ENCODE data around the gene TEAD1. TPM values are rescaled to one million over a fixed set of nuclear protein-coding genes. Genes with fewer than 3 reads are reported as not detected.

The TEAD1 gene
- total RNA-seq, 8 experiments from 2014 or later, result 18.0 to 125 (median 40.2) TPM

DNA sequence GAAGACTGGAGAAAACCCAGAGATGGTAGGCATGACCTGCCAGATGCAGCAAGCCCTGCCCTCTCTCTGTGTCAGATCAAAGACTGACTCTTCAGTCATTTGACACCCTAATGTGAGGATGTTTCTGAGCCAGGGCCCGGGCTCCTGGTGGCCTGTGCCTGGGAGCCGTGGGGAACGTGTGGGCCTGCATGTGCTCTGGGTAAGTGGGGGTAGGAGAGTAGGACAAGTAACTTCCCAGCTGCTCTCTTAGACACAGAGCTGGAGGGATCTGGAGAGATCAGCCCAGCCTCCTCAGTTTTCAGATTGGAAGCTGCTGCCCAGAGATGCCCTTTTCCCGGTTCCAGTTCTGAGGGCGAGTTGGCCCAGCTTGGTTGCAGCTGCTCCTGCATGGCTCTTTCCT is 110.8 kb downstream of the TEAD1 start:
- ATAC-seq (replicated peaks in 6 of 8), result peak in 1 of 8 experiments; percentile 28
- H3K4me1 ChIP-seq (replicated peaks in 1 of 2), result peaks cover 2 to 4% of the 10 kb centered on the region in 2 donors
- H3K27ac ChIP-seq, result no peak overlapping the region
- WGBS, 10 experiments, result 0 to 100% (median 82%) methylated on average over 1 to 3 of the region's 5 CpGs; no CpG with 5 or more reads in 6 of the 10 experiments
- H3K4me3 ChIP-seq, result no peak overlapping the region
- in situ Hi-C loops (cut with MboI; ENCODE audit: low pct_unique_long_range_greater_than_20kb in 2 of 9, low sequenced_read_pairs in 9 of 9, unreplicated experiment in 9 of 9), result no loop called here

- no peak overlapping the region for H3K27ac ChIP-seq
- WGBS, 10 experiments, result 80 to 100% (median 100%) methylated on average over 1 to 4 of the region's 5 CpGs; no CpG with 5 or more reads in 3 of the 10 experiments
- H3K4me1 ChIP-seq (replicated peaks in 1 of 2), result peaks cover 3 to 6% of the 10 kb centered on the region in 2 donors
- in situ Hi-C loops (cut with MboI; ENCODE audit: low pct_unique_long_range_greater_than_20kb in 2 of 9, low sequenced_read_pairs in 9 of 9, unreplicated experiment in 9 of 9), result no loop called here
- ATAC-seq (replicated peaks in 6 of 8), result no peak
- H3K4me3 ChIP-seq, result no peak overlapping the region
Measured at GRCh38 chr11:12785901-12786300, 111.7 kb downstream of the TEAD1 start.

- Histone ChIP-seq H3K27ac (no peak overlapping the region), H3K4me3 (no peak overlapping the region), H3K4me1 (replicated peaks in 1 of 2) (peaks cover 3 to 6% of the 10 kb centered on the region in 2 donors)
- WGBS, 10 experiments, result 94 to 100% (median 100%) methylated on average over 1 to 4 of the region's 4 CpGs
- in situ Hi-C loops (cut with MboI; ENCODE audit: low pct_unique_long_range_greater_than_20kb in 2 of 9, low sequenced_read_pairs in 9 of 9, unreplicated experiment in 9 of 9), result no loop called here
- no peak for ATAC-seq (replicated peaks in 6 of 8)
Measured at GRCh38 chr11:12786450-12786849, 112.2 kb downstream of the TEAD1 start.

- H3K4me3 ChIP-seq, result no peak overlapping the region
- no peak for ATAC-seq (replicated peaks in 6 of 8)
- WGBS, 10 experiments, result 73 to 100% (median 90%) methylated on average over 2 to 5 of the region's 5 CpGs; no CpG with 5 or more reads in 3 of the 10 experiments
- H3K27ac ChIP-seq, result no peak overlapping the region
- in situ Hi-C loops (cut with MboI; ENCODE audit: low pct_unique_long_range_greater_than_20kb in 2 of 9, low sequenced_read_pairs in 9 of 9, unreplicated experiment in 9 of 9), result no loop called here
- H3K4me1 ChIP-seq (replicated peaks in 1 of 2), result peaks cover 3 to 6% of the 10 kb centered on the region in 2 donors
Measured at GRCh38 chr11:12786891-12787290, 112.7 kb downstream of the TEAD1 start.

DNA sequence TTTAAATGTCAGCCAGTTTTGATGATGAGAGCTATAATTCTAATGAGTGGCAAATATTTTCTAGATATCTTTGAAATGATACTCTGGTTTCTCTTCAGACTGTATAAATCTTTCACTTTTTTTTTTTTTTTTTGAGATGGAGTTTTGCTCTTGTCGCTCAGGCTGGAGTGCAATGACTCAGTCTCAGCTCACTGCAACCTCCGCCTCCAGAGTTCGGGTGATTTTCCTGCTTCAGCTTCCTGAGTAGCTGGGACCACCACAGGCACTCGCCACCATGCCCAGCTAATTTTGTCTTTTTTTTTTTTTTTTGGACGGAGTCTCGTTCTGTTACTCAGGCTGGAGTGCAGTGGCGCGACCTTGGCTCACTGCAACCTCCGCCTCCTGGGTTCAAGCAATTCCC is 113.6 kb downstream of the TEAD1 start:
- no peak overlapping the region for H3K27ac ChIP-seq
- no peak overlapping the region for H3K4me3 ChIP-seq
- 0 to 93% (median 83%) methylated on average over 1 to 9 of the region's 9 CpGs for WGBS, 10 experiments
- peak in 3 of 8 experiments; percentile 28 to 58 (median 47) for ATAC-seq (replicated peaks in 6 of 8)
- H3K4me1 ChIP-seq (replicated peaks in 1 of 2), result peaks cover 3 to 6% of the 10 kb centered on the region in 2 donors
- in situ Hi-C loops (cut with MboI; ENCODE audit: low pct_unique_long_range_greater_than_20kb in 2 of 9, low sequenced_read_pairs in 9 of 9, unreplicated experiment in 9 of 9), result no loop called here

DNA sequence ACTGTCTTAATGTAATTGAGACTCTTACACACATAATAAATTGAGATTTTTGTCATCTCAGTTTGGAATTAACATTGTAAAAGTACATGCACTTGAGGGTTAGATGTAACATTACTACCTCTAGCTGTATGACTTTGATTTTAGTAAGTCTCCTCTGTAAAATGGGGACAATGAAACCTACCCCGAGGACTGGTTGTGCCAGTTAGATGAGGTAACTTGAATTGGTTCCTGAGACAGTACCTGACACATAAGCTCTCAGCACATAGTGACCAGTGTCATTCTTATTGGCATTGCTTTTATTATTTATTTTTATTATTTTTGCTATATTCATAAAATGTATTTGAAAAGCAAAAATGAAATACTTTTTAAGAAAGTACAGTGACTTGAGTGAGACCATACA is 114.8 kb downstream of the TEAD1 start:
- Histone ChIP-seq H3K4me1 (replicated peaks in 1 of 2) (peaks cover 3 to 6% of the 10 kb centered on the region in 2 donors), H3K27ac (no peak overlapping the region), H3K4me3 (no peak overlapping the region)
- WGBS, 10 experiments, result 88 to 100% (median 100%) methylated on average over 1 of the region's 1 CpG; no CpG with 5 or more reads in 4 of the 10 experiments
- ATAC-seq (replicated peaks in 6 of 8), result no peak
- in situ Hi-C loops (cut with MboI; ENCODE audit: low pct_unique_long_range_greater_than_20kb in 2 of 9, low sequenced_read_pairs in 9 of 9, unreplicated experiment in 9 of 9), result no loop called here

- WGBS, 10 experiments, result 20 to 100% (median 59%) methylated on average over 1 to 6 of the region's 9 CpGs; no CpG with 5 or more reads in 2 of the 10 experiments
- peak in 6 of 8 experiments; percentile 50 to 70 (median 64) for ATAC-seq (replicated peaks in 6 of 8)
- Histone ChIP-seq H3K4me1 (replicated peaks in 1 of 2) (peaks cover 6% of the 10 kb centered on the region in 2 donors), H3K27ac (no peak overlapping the region), H3K4me3 (no peak overlapping the region)
- in situ Hi-C loops (cut with MboI; ENCODE audit: low pct_unique_long_range_greater_than_20kb in 2 of 9, low sequenced_read_pairs in 9 of 9, unreplicated experiment in 9 of 9), result no loop called here
Measured at GRCh38 chr11:12789596-12790215, 115.5 kb downstream of the TEAD1 start.

DNA sequence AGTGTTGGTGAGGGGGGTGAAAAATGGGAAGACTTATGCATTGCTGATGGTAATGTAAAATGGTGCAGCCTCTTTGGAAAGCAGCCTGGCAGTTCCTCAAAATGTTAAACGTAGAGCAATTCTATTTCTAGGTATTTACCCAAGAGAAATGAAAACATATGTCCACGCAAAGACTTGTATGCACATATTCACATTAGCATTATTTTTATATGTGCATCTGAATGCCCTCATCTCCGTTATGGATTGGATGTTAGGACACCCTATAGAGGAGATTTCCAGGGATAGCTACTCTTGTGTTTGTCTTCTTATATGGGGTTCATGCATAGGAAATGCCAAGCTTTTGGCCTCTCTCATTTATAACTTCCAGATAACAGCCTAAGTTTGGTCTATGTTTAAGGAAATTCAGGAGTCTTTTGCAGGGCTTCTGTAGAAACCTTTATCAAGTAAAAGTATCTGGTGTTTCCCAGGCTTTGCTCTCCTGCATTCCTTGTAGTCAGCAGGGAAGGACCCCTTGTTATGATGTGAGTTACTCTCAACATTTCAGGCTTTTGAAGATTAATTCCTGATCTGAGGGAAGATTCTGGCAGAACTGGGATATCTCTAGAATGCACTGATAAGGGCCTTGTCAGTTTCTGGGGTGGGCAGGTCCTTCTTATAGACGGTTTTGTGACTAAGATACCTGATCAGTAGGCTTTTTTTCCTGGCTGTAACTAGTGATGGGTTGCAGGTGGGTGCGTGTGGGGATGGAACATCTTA is 116.8 kb downstream of the TEAD1 start:
- H3K27ac ChIP-seq, result no peak overlapping the region
- H3K4me1 ChIP-seq (replicated peaks in 1 of 2), result peaks cover 6 to 7% of the 10 kb centered on the region in 2 donors
- H3K4me3 ChIP-seq, result no peak overlapping the region
- in situ Hi-C loops (cut with MboI; ENCODE audit: low pct_unique_long_range_greater_than_20kb in 2 of 9, low sequenced_read_pairs in 9 of 9, unreplicated experiment in 9 of 9), result no loop called here
- WGBS, 10 experiments, result 0 to 100% (median 52%) methylated on average over 1 to 5 of the region's 5 CpGs
- peak in 4 of 8 experiments; percentile 56 to 87 (median 72) for ATAC-seq (replicated peaks in 6 of 8)

- ATAC-seq (replicated peaks in 6 of 8), result no peak
- Histone ChIP-seq H3K27ac (no peak overlapping the region), H3K4me1 (replicated peaks in 1 of 2) (peaks cover 6 to 7% of the 10 kb centered on the region in 2 donors), H3K4me3 (no peak overlapping the region)
- in situ Hi-C loops (cut with MboI; ENCODE audit: low pct_unique_long_range_greater_than_20kb in 2 of 9, low sequenced_read_pairs in 9 of 9, unreplicated experiment in 9 of 9), result no loop called here
Measured at GRCh38 chr11:12792018-12792417, 117.8 kb downstream of the TEAD1 start.

DNA sequence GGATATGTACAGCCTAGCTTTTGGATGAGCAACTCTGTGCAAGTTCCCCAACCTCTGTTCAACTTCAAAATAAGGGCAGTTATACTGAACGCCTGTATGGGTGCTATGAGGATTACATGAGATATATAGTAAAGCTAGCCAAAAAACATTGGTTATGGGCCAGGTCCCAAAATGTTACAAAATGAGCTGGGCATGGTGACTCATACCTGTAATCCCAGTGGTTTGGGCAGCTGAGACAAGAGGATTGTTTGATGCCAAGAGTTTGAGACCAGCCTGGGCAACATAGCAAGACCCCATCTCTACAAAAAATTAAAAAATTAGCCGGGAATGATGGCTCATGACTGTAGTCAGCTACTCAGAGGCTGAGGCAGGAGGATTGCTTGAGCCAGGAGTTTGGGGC is 118.4 kb downstream of the TEAD1 start:
- in situ Hi-C loops (cut with MboI; ENCODE audit: low pct_unique_long_range_greater_than_20kb in 2 of 9, low sequenced_read_pairs in 9 of 9, unreplicated experiment in 9 of 9), result no loop called here
- 70 to 100% (median 95%) methylated on average over 1 to 2 of the region's 2 CpGs; no CpG with 5 or more reads in 1 of the 10 experiments for WGBS, 10 experiments
- Histone ChIP-seq H3K4me3 (no peak overlapping the region), H3K4me1 (replicated peaks in 1 of 2) (peaks cover 6 to 7% of the 10 kb centered on the region in 2 donors), H3K27ac (no peak overlapping the region)
- no peak for ATAC-seq (replicated peaks in 6 of 8)

- in situ Hi-C loops (cut with MboI; ENCODE audit: low pct_unique_long_range_greater_than_20kb in 2 of 9, low sequenced_read_pairs in 9 of 9, unreplicated experiment in 9 of 9), result no loop called here
- Histone ChIP-seq H3K27ac (no peak overlapping the region), H3K4me3 (no peak overlapping the region), H3K4me1 (replicated peaks in 1 of 2) (peaks cover 7% of the 10 kb centered on the region in 2 donors)
- 80 to 100% (median 98%) methylated on average over 1 to 2 of the region's 2 CpGs; no CpG with 5 or more reads in 2 of the 10 experiments for WGBS, 10 experiments
- no peak for ATAC-seq (replicated peaks in 6 of 8)
Measured at GRCh38 chr11:12793065-12793464, 118.8 kb downstream of the TEAD1 start.

- in situ Hi-C loops (cut with MboI; ENCODE audit: low pct_unique_long_range_greater_than_20kb in 2 of 9, low sequenced_read_pairs in 9 of 9, unreplicated experiment in 9 of 9), result no loop called here
- H3K27ac ChIP-seq, result no peak overlapping the region
- peaks cover 7 to 12% of the 10 kb centered on the region in 2 donors for H3K4me1 ChIP-seq (replicated peaks in 1 of 2)
- WGBS, 10 experiments, result 11 to 100% (median 79%) methylated on average over 1 to 2 of the region's 2 CpGs
- H3K4me3 ChIP-seq, result no peak overlapping the region
- no peak for ATAC-seq (replicated peaks in 6 of 8)
Measured at GRCh38 chr11:12793506-12793905, 119.3 kb downstream of the TEAD1 start.

GRCh38 chr11:12794576-12795230 is 120.5 kb downstream of the TEAD1 start:
- Histone ChIP-seq H3K4me3 (no peak overlapping the region), H3K4me1 (replicated peaks in 1 of 2) (peaks cover 9 to 21% of the 10 kb centered on the region in 2 donors), H3K27ac (no peak overlapping the region)
- ATAC-seq (replicated peaks in 6 of 8), result peak in 4 of 8 experiments; percentile 11 to 46 (median 20)
- WGBS, 10 experiments, result 0 to 79% (median 62%) methylated on average over 1 to 7 of the region's 7 CpGs; no CpG with 5 or more reads in 4 of the 10 experiments
- in situ Hi-C loops (cut with MboI; ENCODE audit: low pct_unique_long_range_greater_than_20kb in 2 of 9, low sequenced_read_pairs in 9 of 9, unreplicated experiment in 9 of 9), result no loop called here

Measured in motor neuron (in vitro differentiated cells).